Right lobe of liver (tissue), 4 donors: ENCODE data around the gene ZNF764.

ENCODE experiments used
- POLR2A ChIP-seq: fragments of 450-650 bp; IDR thresholded peaks from one replicate; pipeline ENCODE4 v1.6.1; 2017; ENCODE audit warnings: antibody characterized with exemption, mild to moderate bottlenecking
- TF ChIP-seq, protein P1 (sequence below), 4 donors: fragments of 200-600 bp in 3 of 4; fragments of 450-650 bp in 1 of 4; IDR thresholded peaks; one replicate each; pipeline versions ENCODE4 v1.5.1 to v1.8.0; 2016 to 2022; ENCODE audit warnings: antibody characterized with exemption in 4 of 4, mild to moderate bottlenecking in 2 of 4
- donor health status: DM: no; HTN: no; CAD: no.
- donor health status: DM: no; HTN: no; CAD: no.
- donor health status: DM: no; HTN: yes; CAD: no.

DNA sequence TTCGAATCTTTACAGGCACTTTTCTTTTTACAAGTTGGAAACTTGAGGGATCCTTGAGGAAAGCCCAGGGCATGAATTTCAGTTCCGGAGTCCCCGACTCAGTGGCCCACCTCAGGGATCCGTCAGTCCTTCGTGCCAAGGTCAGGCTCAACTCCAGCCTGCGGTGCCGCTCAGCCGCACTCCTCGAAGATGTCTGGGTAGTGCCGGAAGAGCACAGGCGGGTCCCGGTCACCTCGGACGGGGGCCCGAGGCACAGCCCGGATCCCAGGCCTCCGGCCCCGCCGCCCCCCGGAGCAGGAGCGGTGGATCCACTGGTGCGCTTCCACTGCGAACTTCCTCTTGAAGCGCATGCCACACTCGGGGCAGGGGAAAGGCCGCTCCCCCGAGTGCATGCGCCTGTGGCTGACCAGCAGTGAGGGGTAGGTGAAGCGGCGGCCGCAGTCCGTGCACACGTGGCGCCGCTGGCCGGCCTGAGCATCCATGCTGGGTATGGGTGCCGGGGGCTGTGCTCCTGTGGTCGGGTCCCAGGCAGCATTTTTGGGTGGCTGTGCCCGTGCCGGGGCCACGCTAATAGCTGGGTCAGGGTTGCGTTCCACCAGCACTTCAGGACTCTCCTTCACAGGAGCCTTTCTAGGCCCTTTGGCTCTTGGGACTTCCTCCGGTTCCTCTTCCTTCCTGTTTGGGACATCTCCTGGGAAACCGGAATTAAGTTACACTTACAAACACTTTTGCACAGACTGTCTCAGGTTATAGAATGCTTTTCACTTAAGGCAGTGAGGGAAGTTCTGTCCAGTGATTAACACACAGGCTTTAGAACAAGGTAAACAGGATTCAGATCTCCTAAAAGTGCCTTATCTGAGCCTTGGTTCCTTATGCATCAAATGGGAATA is 11.8 kb upstream of the ZNF764 start:
- no peak for TF ChIP-seq POLR2A
- TF ChIP-seq, protein P1, sequence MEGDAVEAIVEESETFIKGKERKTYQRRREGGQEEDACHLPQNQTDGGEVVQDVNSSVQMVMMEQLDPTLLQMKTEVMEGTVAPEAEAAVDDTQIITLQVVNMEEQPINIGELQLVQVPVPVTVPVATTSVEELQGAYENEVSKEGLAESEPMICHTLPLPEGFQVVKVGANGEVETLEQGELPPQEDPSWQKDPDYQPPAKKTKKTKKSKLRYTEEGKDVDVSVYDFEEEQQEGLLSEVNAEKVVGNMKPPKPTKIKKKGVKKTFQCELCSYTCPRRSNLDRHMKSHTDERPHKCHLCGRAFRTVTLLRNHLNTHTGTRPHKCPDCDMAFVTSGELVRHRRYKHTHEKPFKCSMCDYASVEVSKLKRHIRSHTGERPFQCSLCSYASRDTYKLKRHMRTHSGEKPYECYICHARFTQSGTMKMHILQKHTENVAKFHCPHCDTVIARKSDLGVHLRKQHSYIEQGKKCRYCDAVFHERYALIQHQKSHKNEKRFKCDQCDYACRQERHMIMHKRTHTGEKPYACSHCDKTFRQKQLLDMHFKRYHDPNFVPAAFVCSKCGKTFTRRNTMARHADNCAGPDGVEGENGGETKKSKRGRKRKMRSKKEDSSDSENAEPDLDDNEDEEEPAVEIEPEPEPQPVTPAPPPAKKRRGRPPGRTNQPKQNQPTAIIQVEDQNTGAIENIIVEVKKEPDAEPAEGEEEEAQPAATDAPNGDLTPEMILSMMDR (IDR thresholded peaks at IDR 0.05): no peak
